HL-60 (cell line): ENCODE measurements around the gene NFIX.

ENCODE experiments used
- DNase-seq, 2 experiments: peaks; one replicate each; pipeline ENCODE4 v3.0.0-alpha.2; 2010 to 2020; ENCODE audit warnings: low read depth in 1 of 2, low spot score in 1 of 2
- H3K27ac ChIP-seq: fragments of 250-450 bp; sonication (Bioruptor Pico); replicated peaks from 2 replicates; pipeline ENCODE4 v1.5.1; 2020; ENCODE audit warnings: mild to moderate bottlenecking, moderate library complexity
- H3K27me3 ChIP-seq: fragments of 250-450 bp; sonication (Bioruptor Pico); 2 replicates; pipeline ENCODE4 v1.5.1; 2021; ENCODE audit warnings: mild to moderate bottlenecking, moderate library complexity; ENCODE audit not compliant: insufficient read depth, poor library complexity, severe bottlenecking
- H3K4me3 ChIP-seq: replicated peaks from 2 replicates; pipeline ENCODE4 v1.5.1; 2011; ENCODE audit warnings: mild to moderate bottlenecking, control low read depth, low read length; ENCODE audit not compliant: insufficient read depth
- CTCF ChIP-seq: IDR thresholded peaks from one replicate; pipeline ENCODE4 v1.5.1; 2011; ENCODE audit warnings: low read length, control low read depth, inconsistent platforms; ENCODE audit not compliant: insufficient read depth
- GABPA ChIP-seq: IDR thresholded peaks from 2 replicates; pipeline ENCODE4 v1.6.1; 2012; ENCODE audit warnings: low read depth
- POLR2AphosphoS5 ChIP-seq: IDR thresholded peaks from 2 replicates; pipeline ENCODE4 v1.6.1; 2012; ENCODE audit warnings: low read depth
- SPI1 ChIP-seq: IDR thresholded peaks from 2 replicates; pipeline ENCODE4 v1.6.1; 2012; ENCODE audit warnings: low read depth, mild to moderate bottlenecking, borderline replicate concordance
- TF ChIP-seq, protein P1 (sequence below): IDR thresholded peaks from 2 replicates; pipeline ENCODE4 v1.6.1; 2012; ENCODE audit warnings: low read depth; ENCODE audit not compliant: insufficient replicate concordance

Gene NFIX

DNA sequence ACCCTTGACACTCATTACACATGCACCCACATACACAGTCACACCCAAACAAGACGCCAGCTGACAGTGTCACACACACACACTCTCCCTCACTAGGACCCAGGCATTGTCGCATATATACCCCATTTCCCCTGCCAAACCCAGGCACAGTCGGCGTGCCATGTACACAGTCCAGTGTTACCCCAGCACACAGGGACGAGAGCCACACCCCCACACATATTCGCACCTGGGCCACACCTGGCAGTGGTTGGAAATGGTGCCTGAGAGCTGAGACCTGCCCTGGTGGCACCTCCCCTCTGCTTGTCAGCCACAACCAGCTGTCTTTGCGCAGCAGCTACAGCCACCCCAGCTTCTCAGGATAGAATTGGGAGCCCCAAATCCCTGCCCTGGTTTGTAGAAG is 9.0 kb downstream of the NFIX start:
- DNase-seq: no peak
- no peak overlapping the region for H3K4me3 ChIP-seq
- no peaks in the 10 kb centered on the region for H3K27me3 ChIP-seq
- TF ChIP-seq POLR2AphosphoS5 (no peak), SPI1 (no peak), GABPA (no peak), CTCF (no peak)
- TF ChIP-seq, protein P1, sequence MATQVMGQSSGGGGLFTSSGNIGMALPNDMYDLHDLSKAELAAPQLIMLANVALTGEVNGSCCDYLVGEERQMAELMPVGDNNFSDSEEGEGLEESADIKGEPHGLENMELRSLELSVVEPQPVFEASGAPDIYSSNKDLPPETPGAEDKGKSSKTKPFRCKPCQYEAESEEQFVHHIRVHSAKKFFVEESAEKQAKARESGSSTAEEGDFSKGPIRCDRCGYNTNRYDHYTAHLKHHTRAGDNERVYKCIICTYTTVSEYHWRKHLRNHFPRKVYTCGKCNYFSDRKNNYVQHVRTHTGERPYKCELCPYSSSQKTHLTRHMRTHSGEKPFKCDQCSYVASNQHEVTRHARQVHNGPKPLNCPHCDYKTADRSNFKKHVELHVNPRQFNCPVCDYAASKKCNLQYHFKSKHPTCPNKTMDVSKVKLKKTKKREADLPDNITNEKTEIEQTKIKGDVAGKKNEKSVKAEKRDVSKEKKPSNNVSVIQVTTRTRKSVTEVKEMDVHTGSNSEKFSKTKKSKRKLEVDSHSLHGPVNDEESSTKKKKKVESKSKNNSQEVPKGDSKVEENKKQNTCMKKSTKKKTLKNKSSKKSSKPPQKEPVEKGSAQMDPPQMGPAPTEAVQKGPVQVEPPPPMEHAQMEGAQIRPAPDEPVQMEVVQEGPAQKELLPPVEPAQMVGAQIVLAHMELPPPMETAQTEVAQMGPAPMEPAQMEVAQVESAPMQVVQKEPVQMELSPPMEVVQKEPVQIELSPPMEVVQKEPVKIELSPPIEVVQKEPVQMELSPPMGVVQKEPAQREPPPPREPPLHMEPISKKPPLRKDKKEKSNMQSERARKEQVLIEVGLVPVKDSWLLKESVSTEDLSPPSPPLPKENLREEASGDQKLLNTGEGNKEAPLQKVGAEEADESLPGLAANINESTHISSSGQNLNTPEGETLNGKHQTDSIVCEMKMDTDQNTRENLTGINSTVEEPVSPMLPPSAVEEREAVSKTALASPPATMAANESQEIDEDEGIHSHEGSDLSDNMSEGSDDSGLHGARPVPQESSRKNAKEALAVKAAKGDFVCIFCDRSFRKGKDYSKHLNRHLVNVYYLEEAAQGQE: no peak
- no peak overlapping the region for H3K27ac ChIP-seq

DNA sequence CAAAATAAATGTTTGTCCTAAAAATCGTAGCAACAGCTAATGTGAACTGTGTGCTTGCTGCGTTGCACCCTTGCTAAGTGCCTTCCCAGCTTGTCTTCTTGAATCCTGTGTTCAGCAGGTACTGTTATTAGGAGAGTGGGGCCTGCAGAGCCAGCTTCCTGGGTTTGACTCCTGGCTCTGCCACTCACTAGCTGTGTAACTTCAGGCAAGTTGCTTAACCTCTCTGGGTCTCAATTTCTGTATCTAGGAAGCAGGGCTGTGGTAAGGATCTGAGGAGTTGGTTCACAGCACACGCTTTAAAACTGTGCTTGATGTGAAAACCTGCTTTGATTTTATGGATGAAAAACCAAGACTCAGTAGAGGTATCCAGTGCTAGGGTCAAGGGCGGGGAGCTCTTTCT is 10.0 kb downstream of the NFIX start:
- Histone ChIP-seq H3K27me3 (no peaks in the 10 kb centered on the region), H3K4me3 (no peak overlapping the region), H3K27ac (no peak overlapping the region)
- DNase-seq: no peak
- TF ChIP-seq CTCF: no peak
- TF ChIP-seq SPI1: no peak
- TF ChIP-seq, protein P1: no peak
- TF ChIP-seq GABPA: no peak
- no peak for TF ChIP-seq POLR2AphosphoS5

DNA sequence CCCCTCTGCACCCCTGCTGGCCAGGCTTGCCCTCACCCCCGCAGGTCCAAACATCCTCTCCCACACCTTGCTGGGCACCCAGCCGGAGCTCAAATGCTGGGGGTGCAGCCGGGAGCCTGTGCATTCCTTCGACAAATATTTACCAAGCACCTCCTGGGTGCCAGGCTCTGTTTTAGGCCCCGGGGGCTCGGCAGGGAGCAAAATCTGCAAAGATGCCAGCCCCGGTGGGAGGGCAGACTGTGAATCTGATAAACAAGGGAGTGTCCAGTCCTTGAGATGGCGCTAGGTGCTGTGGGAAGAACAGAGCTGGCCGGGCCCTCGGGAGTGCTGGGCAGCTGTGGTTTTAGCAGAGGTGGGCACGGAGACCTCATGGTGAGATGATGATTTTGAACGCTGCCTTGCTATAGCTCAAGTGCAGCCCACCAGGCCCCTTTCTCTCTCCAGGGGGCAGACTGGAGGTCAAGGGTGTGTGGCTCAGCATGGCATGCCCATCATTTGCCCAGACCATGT is 10.6 kb downstream of the NFIX start:
- no peak for DNase-seq
- TF ChIP-seq CTCF: no peak
- no peak for TF ChIP-seq GABPA
- no peak for TF ChIP-seq SPI1
- TF ChIP-seq, protein P1: no peak
- TF ChIP-seq POLR2AphosphoS5: no peak
- peaks cover under 1% of the 10 kb centered on the region for H3K27me3 ChIP-seq
- no peak overlapping the region for H3K27ac ChIP-seq
- H3K4me3 ChIP-seq: no peak overlapping the region
